Measurements from ENCODE around the gene FOSL2. TPM values are rescaled to one million over a fixed set of nuclear protein-coding genes. Genes with fewer than 3 reads are reported as not detected.

The FOSL2 gene
- total and polyA plus RNA-seq, 8 donors = 11.7 to 114 (median 15.1) TPM

DNA sequence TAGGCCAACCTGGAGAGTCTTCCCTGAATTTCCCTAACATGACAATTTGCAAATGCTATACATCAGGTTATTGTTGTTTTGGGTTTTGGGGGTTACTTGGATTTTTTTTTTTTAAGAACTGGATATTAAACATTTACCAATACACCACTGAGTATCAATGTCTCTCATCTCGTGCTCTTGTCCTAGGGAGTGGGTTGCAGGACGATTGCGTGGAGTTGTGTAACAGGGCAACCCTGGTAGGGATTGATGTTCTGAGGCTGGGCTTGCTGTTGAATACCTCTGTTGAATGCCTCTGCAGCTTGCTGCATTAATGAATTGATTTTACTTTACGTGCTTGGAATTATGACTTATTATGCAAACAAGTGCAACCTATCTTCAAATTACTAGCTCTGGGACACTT, 18.8 kb upstream of the FOSL2 start:
- intact Hi-C loops (cut with DNase I) = no loop called here

GRCh38 chr2:28374331-28374730, 18.3 kb upstream of the FOSL2 start:
- H3K4me1 ChIP-seq = peaks cover 0 to 16% of the 10 kb centered on the region in 2 donors
- no peaks in the 10 kb centered on the region for H3K36me3 ChIP-seq
- intact Hi-C loops (cut with DNase I) = no loop called here
- ATAC-seq (no peak), DNase-seq (no peak)
- H3K4me3 ChIP-seq = no peak overlapping the region
- no peak overlapping the region for H3K27ac ChIP-seq
- H3K9me3 ChIP-seq = no peaks in the 10 kb centered on the region
- no peaks in the 10 kb centered on the region for H3K27me3 ChIP-seq
- no peak for TF ChIP-seq CTCF (IDR thresholded peaks at IDR 0.05)

More for the DNA sequence above, 18.8 kb upstream of the FOSL2 start:
- peaks cover 0 to 11% of the 10 kb centered on the region in 2 donors for H3K4me1 ChIP-seq
- DNase-seq (no peak), ATAC-seq (no peak)
- no peak overlapping the region for H3K27ac ChIP-seq
- no peaks in the 10 kb centered on the region for H3K9me3 ChIP-seq
- no peak for TF ChIP-seq CTCF (IDR thresholded peaks at IDR 0.05)
- no peaks in the 10 kb centered on the region for H3K36me3 ChIP-seq
- no peaks in the 10 kb centered on the region for H3K27me3 ChIP-seq
- no peak overlapping the region for H3K4me3 ChIP-seq

- DNase-seq (no peak), ATAC-seq (no peak)
- H3K27ac ChIP-seq = no peak overlapping the region
- intact Hi-C loops (cut with DNase I) = no loop called here
- no peak overlapping the region for H3K4me3 ChIP-seq
- no peak for TF ChIP-seq CTCF (IDR thresholded peaks at IDR 0.05)
- H3K4me1 ChIP-seq = peaks cover 0 to 17% of the 10 kb centered on the region in 2 donors
- no peaks in the 10 kb centered on the region for H3K36me3 ChIP-seq
- no peaks in the 10 kb centered on the region for H3K27me3 ChIP-seq
- no peaks in the 10 kb centered on the region for H3K9me3 ChIP-seq
Observed at GRCh38 chr2:28375236-28375635, 17.4 kb upstream of the FOSL2 start.

DNA sequence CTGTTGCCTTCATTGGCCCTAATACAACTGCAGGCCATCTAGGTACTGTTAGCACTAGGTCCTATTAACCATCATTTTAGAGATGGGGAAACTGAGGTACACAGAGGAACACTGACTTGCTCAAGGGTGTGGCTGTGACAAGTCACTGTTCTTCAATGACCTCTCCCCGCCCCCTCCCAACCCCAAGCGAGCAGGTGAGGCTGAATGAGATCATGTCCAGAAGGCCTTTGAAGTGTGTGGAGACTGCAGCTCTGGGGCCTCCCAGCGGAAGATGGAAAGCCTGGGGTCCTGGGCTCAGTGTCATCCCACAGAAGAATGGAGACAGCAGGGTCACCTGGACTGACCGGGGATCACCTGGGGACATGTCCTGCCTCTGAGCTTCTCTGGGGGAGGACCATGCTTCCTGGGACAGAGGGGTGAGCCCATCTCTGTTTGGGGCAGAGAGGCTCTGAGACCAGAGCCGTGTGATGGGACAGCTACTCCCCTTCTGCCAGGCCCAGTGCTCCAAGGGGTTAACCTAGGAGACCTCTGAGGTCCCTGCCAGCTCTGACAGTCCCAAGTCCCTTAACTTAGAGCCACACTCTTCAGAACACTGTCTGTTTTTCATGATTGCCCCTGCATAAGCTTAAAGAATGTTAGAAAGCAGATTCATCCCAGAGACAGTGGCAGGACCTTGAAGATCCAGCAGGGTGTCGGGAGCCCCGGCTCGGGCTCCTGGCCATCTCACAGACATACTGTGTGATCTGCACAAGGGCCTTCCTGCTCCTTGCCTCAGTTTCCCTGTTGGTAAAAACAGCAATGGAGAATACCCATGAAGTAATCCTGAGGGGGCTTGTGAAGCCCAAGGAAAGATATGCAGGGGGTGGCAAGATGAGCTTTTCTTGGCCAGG, 16.7 kb upstream of the FOSL2 start:
- DNase-seq (no peak), ATAC-seq (no peak)
- intact Hi-C loops (cut with DNase I) = no loop called here
- no peaks in the 10 kb centered on the region for H3K36me3 ChIP-seq
- no peaks in the 10 kb centered on the region for H3K27me3 ChIP-seq
- TF ChIP-seq CTCF (IDR thresholded peaks at IDR 0.05) = no peak
- peaks cover 0 to 17% of the 10 kb centered on the region in 2 donors for H3K4me1 ChIP-seq
- no peak overlapping the region for H3K27ac ChIP-seq
- no peak overlapping the region for H3K4me3 ChIP-seq
- no peaks in the 10 kb centered on the region for H3K9me3 ChIP-seq

DNA sequence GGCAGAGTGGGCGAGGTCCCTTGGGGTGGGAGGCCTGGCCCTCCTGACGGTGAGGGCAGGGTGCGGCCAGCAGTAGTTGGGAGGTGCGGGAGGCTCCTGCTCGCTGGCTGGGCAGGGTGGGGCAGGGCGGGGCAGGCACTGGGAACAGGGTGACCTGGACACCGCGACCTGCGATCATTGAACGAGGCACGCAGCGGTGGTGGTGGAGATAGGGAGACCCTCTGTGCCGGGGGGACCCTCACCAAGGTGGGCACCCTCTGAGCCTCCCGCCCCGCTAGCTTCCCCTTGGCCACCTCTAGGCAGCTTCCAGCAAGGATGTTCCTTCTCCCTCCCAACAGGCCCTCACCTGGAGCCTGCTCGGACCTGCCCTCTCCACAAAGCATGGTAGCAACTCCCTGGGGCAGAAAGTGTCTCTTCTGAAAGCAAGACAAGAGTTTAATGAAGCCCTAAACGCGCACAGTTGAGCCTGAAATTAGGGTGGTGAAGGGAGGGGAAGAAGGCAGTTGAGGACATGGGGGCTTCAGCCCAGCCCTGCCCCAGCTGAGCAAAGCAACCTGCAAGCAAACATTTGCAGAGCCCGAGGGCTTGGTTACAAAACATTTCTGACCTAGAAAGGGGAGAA, 15.4 kb upstream of the FOSL2 start:
- Histone ChIP-seq H3K9me3 (no peaks in the 10 kb centered on the region), H3K4me3 (no peak overlapping the region), H3K27ac (no peak overlapping the region), H3K27me3 (no peaks in the 10 kb centered on the region), H3K36me3 (no peaks in the 10 kb centered on the region), H3K4me1 (peaks cover 0 to 17% of the 10 kb centered on the region in 2 donors)
- intact Hi-C loops (cut with DNase I) = no loop called here
- TF ChIP-seq CTCF (IDR thresholded peaks at IDR 0.05) = no peak
- ATAC-seq (no peak), DNase-seq (no peak)

All from left lung (tissue), 10 donors.